Body of pancreas (tissue), 4 donors: Measurements from ENCODE around the gene SLC47A2.
"Not testable (repeated sequence)": the region's sequence is repeated elsewhere in the genome, so short reads cannot be mapped to it uniquely, and the experiment has no call there.

Source experiments
- CTCF ChIP-seq, 7 experiments: fragments of 450-650 bp in 4 of 7; fragments of 200-600 bp in 3 of 7; sonication (generic) in 3 of 7; IDR thresholded peaks; one replicate each; pipeline ENCODE4 v1.5.1; 2016 to 2019; ENCODE audit warnings: antibody characterized with exemption in 7 of 7
- POLR2A ChIP-seq, 3 donors: fragments of 450-650 bp; IDR thresholded peaks; one replicate each; pipeline ENCODE4 v1.6.1; 2016; ENCODE audit warnings: antibody characterized with exemption in 3 of 3, mild to moderate bottlenecking in 2 of 3

GRCh38 chr17:19763991-19764390 is 47.6 kb upstream of the SLC47A2 start:
- TF ChIP-seq CTCF, POLR2A (IDR thresholded peaks at IDR 0.05): not testable (repeated sequence)
